Neural cell (in vitro differentiated cells): ENCODE results near the gene BHMT2.

ENCODE experiments used
- EZH2 ChIP-seq: fragments of 200-600, 300-800 bp; shearing (Covaris generic), sonication (generic); IDR thresholded peaks from 2 replicates; pipeline ENCODE4 v1.6.1; 2014; ENCODE audit warnings: antibody characterized with exemption, low read length, borderline replicate concordance, mild to moderate bottlenecking; ENCODE audit not compliant: insufficient read depth, poor library complexity, severe bottlenecking
- MXI1 ChIP-seq: fragments of 450-650 bp; conservative IDR thresholded peaks from 2 replicates; pipeline ENCODE4 v1.6.1; 2014; ENCODE audit warnings: antibody characterized with exemption, mild to moderate bottlenecking; ENCODE audit not compliant: poor library complexity, severe bottlenecking
- SMC3 ChIP-seq: fragments of 450-650 bp; conservative IDR thresholded peaks from 2 replicates; pipeline ENCODE4 v1.6.1; 2014; ENCODE audit warnings: antibody characterized with exemption, mild to moderate bottlenecking, moderate library complexity; ENCODE audit not compliant: poor library complexity
- TAF1 ChIP-seq: IDR thresholded peaks from 2 replicates; pipeline ENCODE4 v1.6.1; 2012; ENCODE audit warnings: low read depth
- TF ChIP-seq, protein P1 (sequence below): fragments of 450-650 bp; IDR thresholded peaks from 2 replicates; pipeline ENCODE4 v1.5.1; 2014; ENCODE audit warnings: antibody characterized with exemption, mild to moderate bottlenecking, moderate library complexity; ENCODE audit not compliant: poor library complexity, severe bottlenecking
- TF ChIP-seq, protein P2 (sequence below): IDR thresholded peaks from 2 replicates; pipeline ENCODE4 v1.6.1; 2012; ENCODE audit warnings: borderline replicate concordance

DNA sequence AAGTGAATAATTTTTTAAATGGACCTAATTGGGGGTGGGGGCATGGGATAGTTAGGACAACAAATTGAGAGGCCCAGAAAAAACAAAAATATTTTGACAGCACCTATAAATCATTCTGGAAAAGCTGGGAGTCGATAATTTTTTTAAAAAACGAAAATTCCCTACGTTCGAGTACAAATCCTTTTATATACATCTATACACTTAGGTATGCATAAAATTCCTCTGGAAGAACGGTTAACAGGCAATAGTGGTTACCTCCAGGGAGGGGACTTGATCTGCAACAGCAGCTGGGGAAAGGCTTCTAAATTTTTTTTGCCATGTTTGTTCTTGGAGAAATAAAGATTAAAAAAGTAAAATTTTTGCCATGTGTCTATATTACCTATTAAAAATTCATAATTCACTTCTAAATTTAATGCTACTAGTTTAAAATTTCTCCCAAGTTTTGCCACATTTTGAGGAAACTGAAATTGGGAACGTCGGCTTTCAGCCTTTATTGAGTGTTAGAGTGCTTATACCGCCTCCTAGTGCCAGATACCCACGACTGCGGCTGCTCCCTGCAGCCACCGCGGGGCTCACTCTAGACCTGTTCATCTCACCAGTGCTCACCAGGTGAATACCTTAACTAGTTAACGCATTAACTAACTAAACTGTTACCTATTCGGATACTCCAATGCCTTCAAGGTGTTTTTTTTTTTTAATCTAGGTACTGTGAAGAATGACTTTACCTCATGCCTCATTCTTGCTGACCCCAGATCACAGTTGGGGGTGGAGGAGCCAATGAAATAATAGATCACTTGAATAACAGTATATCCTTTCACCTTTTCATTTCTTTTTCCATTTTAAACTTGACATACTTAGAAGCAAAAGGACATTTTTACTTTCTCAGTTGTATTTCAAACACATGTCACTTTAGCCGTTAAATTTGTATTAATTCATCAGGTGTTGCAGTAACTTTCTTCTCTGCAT, 40.2 kb downstream of the BHMT2 start:
- TF ChIP-seq MXI1 (no peak), SMC3 (no peak), EZH2 (no peak), TAF1 (no peak)
- TF ChIP-seq, protein P1, sequence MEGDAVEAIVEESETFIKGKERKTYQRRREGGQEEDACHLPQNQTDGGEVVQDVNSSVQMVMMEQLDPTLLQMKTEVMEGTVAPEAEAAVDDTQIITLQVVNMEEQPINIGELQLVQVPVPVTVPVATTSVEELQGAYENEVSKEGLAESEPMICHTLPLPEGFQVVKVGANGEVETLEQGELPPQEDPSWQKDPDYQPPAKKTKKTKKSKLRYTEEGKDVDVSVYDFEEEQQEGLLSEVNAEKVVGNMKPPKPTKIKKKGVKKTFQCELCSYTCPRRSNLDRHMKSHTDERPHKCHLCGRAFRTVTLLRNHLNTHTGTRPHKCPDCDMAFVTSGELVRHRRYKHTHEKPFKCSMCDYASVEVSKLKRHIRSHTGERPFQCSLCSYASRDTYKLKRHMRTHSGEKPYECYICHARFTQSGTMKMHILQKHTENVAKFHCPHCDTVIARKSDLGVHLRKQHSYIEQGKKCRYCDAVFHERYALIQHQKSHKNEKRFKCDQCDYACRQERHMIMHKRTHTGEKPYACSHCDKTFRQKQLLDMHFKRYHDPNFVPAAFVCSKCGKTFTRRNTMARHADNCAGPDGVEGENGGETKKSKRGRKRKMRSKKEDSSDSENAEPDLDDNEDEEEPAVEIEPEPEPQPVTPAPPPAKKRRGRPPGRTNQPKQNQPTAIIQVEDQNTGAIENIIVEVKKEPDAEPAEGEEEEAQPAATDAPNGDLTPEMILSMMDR: no peak
- TF ChIP-seq, protein P2, sequence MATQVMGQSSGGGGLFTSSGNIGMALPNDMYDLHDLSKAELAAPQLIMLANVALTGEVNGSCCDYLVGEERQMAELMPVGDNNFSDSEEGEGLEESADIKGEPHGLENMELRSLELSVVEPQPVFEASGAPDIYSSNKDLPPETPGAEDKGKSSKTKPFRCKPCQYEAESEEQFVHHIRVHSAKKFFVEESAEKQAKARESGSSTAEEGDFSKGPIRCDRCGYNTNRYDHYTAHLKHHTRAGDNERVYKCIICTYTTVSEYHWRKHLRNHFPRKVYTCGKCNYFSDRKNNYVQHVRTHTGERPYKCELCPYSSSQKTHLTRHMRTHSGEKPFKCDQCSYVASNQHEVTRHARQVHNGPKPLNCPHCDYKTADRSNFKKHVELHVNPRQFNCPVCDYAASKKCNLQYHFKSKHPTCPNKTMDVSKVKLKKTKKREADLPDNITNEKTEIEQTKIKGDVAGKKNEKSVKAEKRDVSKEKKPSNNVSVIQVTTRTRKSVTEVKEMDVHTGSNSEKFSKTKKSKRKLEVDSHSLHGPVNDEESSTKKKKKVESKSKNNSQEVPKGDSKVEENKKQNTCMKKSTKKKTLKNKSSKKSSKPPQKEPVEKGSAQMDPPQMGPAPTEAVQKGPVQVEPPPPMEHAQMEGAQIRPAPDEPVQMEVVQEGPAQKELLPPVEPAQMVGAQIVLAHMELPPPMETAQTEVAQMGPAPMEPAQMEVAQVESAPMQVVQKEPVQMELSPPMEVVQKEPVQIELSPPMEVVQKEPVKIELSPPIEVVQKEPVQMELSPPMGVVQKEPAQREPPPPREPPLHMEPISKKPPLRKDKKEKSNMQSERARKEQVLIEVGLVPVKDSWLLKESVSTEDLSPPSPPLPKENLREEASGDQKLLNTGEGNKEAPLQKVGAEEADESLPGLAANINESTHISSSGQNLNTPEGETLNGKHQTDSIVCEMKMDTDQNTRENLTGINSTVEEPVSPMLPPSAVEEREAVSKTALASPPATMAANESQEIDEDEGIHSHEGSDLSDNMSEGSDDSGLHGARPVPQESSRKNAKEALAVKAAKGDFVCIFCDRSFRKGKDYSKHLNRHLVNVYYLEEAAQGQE: no peak
